GM12878 (cell line): Measurements from ENCODE around the gene ZNF260. TPM values are rescaled to one million over a fixed set of nuclear protein-coding genes. Genes with fewer than 3 reads are reported as not detected.

ENCODE experiments used
- ATAC-seq: fragments of 200-7000 bp; cut with Tn5 transposase; 3 replicates; pipeline ENCODE4 v1.9.1; 2020; ENCODE audit warnings: mild to moderate bottlenecking, moderate library complexity
- BruUV-seq: library from RNA; stranded (reverse); fragments of 400-500 nt; replicated peaks from 2 replicates; lab custom pipeline; 2021; lab: Mats Ljungman, UMichigan
- CTCF ChIA-PET: fragments of 300-600 bp; sonication (Branson Sonifier 250); formaldehyde crosslinking; extraction: SDS; loops from one replicate; lab custom pipeline; 2021; ENCODE audit warnings: inconsistent platforms; lab: Yijun Ruan, JAX
- POLR2A ChIA-PET: fragments of 350-600 bp; formaldehyde crosslinking; extraction: SDS; loops from one replicate; lab custom pipeline; 2021; ENCODE audit warnings: inconsistent platforms; lab: Charles Lee
- RAD21 ChIA-PET: fragments of 300-600 bp; sonication (Branson Sonifier 250); formaldehyde crosslinking; loops from one replicate; lab custom pipeline; 2023; ENCODE audit warnings: antibody characterized with exemption; ENCODE audit not compliant: unreplicated experiment; lab: Charles Lee
- SMC1A ChIA-PET: fragments of 300-600 bp; sonication (Branson Sonifier 250); formaldehyde crosslinking; loops from one replicate; lab custom pipeline; 2023; ENCODE audit not compliant: unreplicated experiment, uncharacterized antibody; lab: Charles Lee
- DNase-seq: peaks from one replicate; pipeline ENCODE4 v3.0.0-alpha.2; 2011; ENCODE audit warnings: low read depth, low spot score
- FAIRE-seq: peaks from 3 replicates; lab custom pipeline; 2011; peaks lifted over from hg19 to GRCh38; lab: Jason Lieb, UNC
- H2AFZ ChIP-seq: 2 replicates; pipeline ENCODE4 v1.6.0; 2011; ENCODE audit warnings: low read depth, low read length, control low read depth; ENCODE audit not compliant: control insufficient read depth
- H3K27ac ChIP-seq: 2 replicates; pipeline ENCODE4 v1.5.1; 2011; ENCODE audit warnings: control low read depth; ENCODE audit not compliant: control insufficient read depth, insufficient read depth
- H3K27me3 ChIP-seq, 2 experiments: replicated peaks in 1 of 2; 2 replicates each; pipeline versions ENCODE4 v1.6.0 to v1.6.1; 2011; ENCODE audit warnings: low read length in 1 of 2; ENCODE audit not compliant: control insufficient read depth in 2 of 2, insufficient read depth in 2 of 2
- H3K36me3 ChIP-seq, 2 experiments: 2 replicates each; pipeline ENCODE4 v1.5.1; 2011; ENCODE audit warnings: low read length in 1 of 2; ENCODE audit not compliant: control insufficient read depth in 2 of 2, insufficient read depth in 2 of 2
- H3K4me1 ChIP-seq: 2 replicates; pipeline ENCODE4 v1.6.1; 2011; ENCODE audit warnings: mild to moderate bottlenecking, low read length, moderate library complexity, mixed read lengths; ENCODE audit not compliant: control insufficient read depth, insufficient read depth
- H3K4me2 ChIP-seq: 2 replicates; pipeline ENCODE4 v1.6.0; 2011; ENCODE audit warnings: control low read depth; ENCODE audit not compliant: control insufficient read depth, insufficient read depth
- H3K4me3 ChIP-seq: fragments of 200-600 bp; sonication (generic); 2 replicates; pipeline ENCODE4 v1.5.1; 2016
- H3K79me2 ChIP-seq: 2 replicates; pipeline ENCODE4 v1.6.0; 2011; ENCODE audit warnings: low read length; ENCODE audit not compliant: control insufficient read depth, insufficient read depth
- H3K9ac ChIP-seq: 2 replicates; pipeline ENCODE4 v1.8.0; 2011; ENCODE audit warnings: low read length, control low read depth, mixed read lengths; ENCODE audit not compliant: control insufficient read depth, insufficient read depth
- H3K9me3 ChIP-seq: replicated peaks from 3 replicates; pipeline ENCODE4 v1.5.1; 2011; ENCODE audit warnings: mild to moderate bottlenecking, low read length; ENCODE audit not compliant: control insufficient read depth, insufficient read depth
- H4K20me1 ChIP-seq: 2 replicates; pipeline ENCODE4 v1.6.0; 2011; ENCODE audit not compliant: control insufficient read depth, insufficient read depth
- CBX5 ChIP-seq: sonication (generic); IDR thresholded peaks from 2 replicates; pipeline ENCODE4 v1.6.1; 2016; ENCODE audit warnings: low read depth, moderate library complexity, mild to moderate bottlenecking, inconsistent platforms
- EED ChIP-seq: sonication (generic); IDR thresholded peaks from 2 replicates; pipeline ENCODE4 v1.6.1; 2016; ENCODE audit warnings: antibody characterized with exemption, low read depth
- IKZF2 ChIP-seq, 2 experiments: fragments of 450-650 bp; IDR thresholded peaks; 2 replicates each; pipeline ENCODE4 v1.6.1; 2017; ENCODE audit warnings: mild to moderate bottlenecking in 2 of 2, moderate library complexity in 2 of 2
- MAX ChIP-seq: IDR thresholded peaks from 2 replicates; pipeline ENCODE4 v1.6.1; 2012; ENCODE audit warnings: low read depth, low read length, improper control_type of control experiment
- NFIC ChIP-seq: IDR thresholded peaks from 2 replicates; pipeline ENCODE4 v1.6.1; 2012; ENCODE audit warnings: low read depth, mild to moderate bottlenecking, inconsistent platforms, low read length, moderate library complexity
- PML ChIP-seq: IDR thresholded peaks from 2 replicates; pipeline ENCODE4 v1.6.1; 2012; ENCODE audit warnings: low read length, inconsistent platforms
- RAD51 ChIP-seq: fragments of 450-650 bp; IDR thresholded peaks from 2 replicates; pipeline ENCODE4 v1.6.1; 2016; ENCODE audit warnings: moderate library complexity, mild to moderate bottlenecking, inconsistent platforms
- RB1 ChIP-seq: fragments of 450-650 bp; formaldehyde crosslinking; IDR thresholded peaks from 2 replicates; pipeline ENCODE4 v1.6.1; 2017; ENCODE audit warnings: mild to moderate bottlenecking, borderline replicate concordance
- RCOR1 ChIP-seq: conservative IDR thresholded peaks from 2 replicates; pipeline ENCODE4 v1.6.1; 2012; ENCODE audit warnings: low read depth, low read length, improper control_type of control experiment
- SREBF2 ChIP-seq: IDR thresholded peaks from 2 replicates; pipeline ENCODE4 v1.6.1; 2012; ENCODE audit warnings: mild to moderate bottlenecking, low read length
- STAT3 ChIP-seq: IDR thresholded peaks from 2 replicates; pipeline ENCODE4 v1.6.1; 2011; ENCODE audit warnings: low read depth, low read length, improper control_type of control experiment
- TCF12 ChIP-seq: IDR thresholded peaks from 2 replicates; pipeline ENCODE4 v1.6.1; 2011; ENCODE audit warnings: low read depth, mild to moderate bottlenecking, low read length
- YY1 ChIP-seq: IDR thresholded peaks from 2 replicates; pipeline ENCODE4 v1.6.1; 2011; ENCODE audit warnings: low read depth, mild to moderate bottlenecking, low read length
- ZBTB4 ChIP-seq: fragments of 450-650 bp; formaldehyde crosslinking; IDR thresholded peaks from 2 replicates; pipeline ENCODE4 v1.4.0; 2022; ENCODE audit warnings: mild to moderate bottlenecking, moderate library complexity
- WGBS: methylation state at CpG from one replicate; pipeline ENCODE4 v1.1.6; 2016; ENCODE audit warnings: low lambda C conversion rate; ENCODE audit not compliant: insufficient replicate concordance, insufficient coverage; ENCODE audit errors: missing lambda C conversion rate; 5-methylcytosine and 5-hydroxymethylcytosine counted together
- in situ Hi-C: fragments of 300-500 bp; cut with MboI; formaldehyde crosslinking; loops from 9 replicates; pipeline ENCODE4 v1.14.3; 2018; ENCODE audit warnings: mixed read lengths
- intact Hi-C: fragments of 100-400 bp; cut with micrococcal nuclease; formaldehyde crosslinking; loops from one replicate; pipeline ENCODE4 v1.14.2; 2022; ENCODE audit not compliant: unreplicated experiment
- polyA plus RNA-seq, 11 experiments: library from polyadenylated mRNA; depleted of rRNA in 4 of 11; unstranded in 6 of 11; stranded (reverse) in 5 of 11; fragments of >200 nt; fragmentation: Nextera tagmentation in 4 of 11; fragmentation: Illumina TruSeq in 1 of 11; extraction: Ambion mirVana in 4 of 11; extraction: Trizol in 1 of 11; gene quantifications; 1 replicate in 1 of 11; 2 replicates in 10 of 11; pipeline versions ENCODE4 v1.2.1 to v1.2.3, GENCODE V29; 2011 to 2016; ENCODE audit warnings: inconsistent platforms in 2 of 11, missing spikeins in 2 of 11, low read depth in 1 of 11
- total RNA-seq, 4 experiments: library from RNA; depleted of rRNA in 3 of 4; stranded (reverse); fragments of >200 nt in 3 of 4; fragmentation: Illumina TruSeq in 1 of 4; extraction: Trizol in 1 of 4; gene quantifications; 2 replicates each; pipeline versions ENCODE4 v1.2.1 to v1.2.3, GENCODE V29; 2013 to 2021
- TF ChIP-seq, protein P1 (sequence below): fragments of 450-650 bp; IDR thresholded peaks from 2 replicates; pipeline ENCODE4 v1.6.1; 2016; ENCODE audit warnings: mild to moderate bottlenecking
- TF ChIP-seq, protein P2 (sequence below): IDR thresholded peaks from 2 replicates; pipeline ENCODE4 v1.6.1; 2012; ENCODE audit warnings: mild to moderate bottlenecking, low read depth, low read length

The ZNF260 gene
- total and polyA plus RNA-seq, 10 of the 15 experiments (the other 5 are each of a cell fraction or from before 2014, with no cell fraction given): 1.9 to 9.7 (median 7.1) TPM

GRCh38 chr19:36488118-36488845, 39.8 kb downstream of the ZNF260 start:
- Histone ChIP-seq H4K20me1 (no peaks in the 10 kb centered on the region), H3K4me3 (peak overlapping the region; percentile 79), H3K9me3 (peaks cover 7% of the 10 kb centered on the region; the same call in 2 of the 3 replicates), H2AFZ (peak overlapping the region; percentile 81; the same call in 1 of the 2 replicates), H3K27me3 (no peaks in the 10 kb centered on the region), H3K9ac (peak overlapping the region; percentile 85), H3K4me2 (peak overlapping the region; percentile 82), H3K36me3 (no peaks in the 10 kb centered on the region), H3K27ac (peak overlapping the region; percentile 93), H3K79me2 (peaks cover 2% of the 10 kb centered on the region; the same call in 1 of the 2 replicates), H3K4me1 (no peaks in the 10 kb centered on the region; the same call in 1 of the 2 replicates)
- WGBS: 29% methylated on average over 9 of the region's 9 CpGs
- intact Hi-C loops (no loop called here), in situ Hi-C loops (loop anchor here (10.0 kb wide), 1 partner anchor 373 kb away; the partner anchor contains the start of genes OVOL3, POLR2I and TBCB)
- RAD21 ChIA-PET: interaction anchor here (1.4 kb wide), 1 partner anchor 362 kb away, joined by 3 read pairs; the partner anchor contains the start of gene ZNF345
- DNase-seq (no peak), ATAC-seq (no peak), FAIRE-seq (no peak)
- POLR2A ChIA-PET: interaction anchor here (0.6 to 1.8 kb wide), 2 partner anchors 33 to 69 kb away, joined by 6 to 8 read pairs; partner anchors contain the start of gene ZFP82
- CTCF ChIA-PET: interaction anchor here (1.7 kb wide), 1 partner anchor 41 kb away, joined by 6 read pairs; the partner anchor contains the start of gene ZNF260
- SMC1A ChIA-PET: interaction anchor here (0.9 to 1.7 kb wide), 4 partner anchors 10 to 273 kb away, joined by 3 to 5 read pairs (median 4); partner anchors contain the start of genes ZNF146 and ZNF565
- no TSS peak for BruUV-seq
- TF ChIP-seq CBX5: no peak
- TF ChIP-seq, protein P1, sequence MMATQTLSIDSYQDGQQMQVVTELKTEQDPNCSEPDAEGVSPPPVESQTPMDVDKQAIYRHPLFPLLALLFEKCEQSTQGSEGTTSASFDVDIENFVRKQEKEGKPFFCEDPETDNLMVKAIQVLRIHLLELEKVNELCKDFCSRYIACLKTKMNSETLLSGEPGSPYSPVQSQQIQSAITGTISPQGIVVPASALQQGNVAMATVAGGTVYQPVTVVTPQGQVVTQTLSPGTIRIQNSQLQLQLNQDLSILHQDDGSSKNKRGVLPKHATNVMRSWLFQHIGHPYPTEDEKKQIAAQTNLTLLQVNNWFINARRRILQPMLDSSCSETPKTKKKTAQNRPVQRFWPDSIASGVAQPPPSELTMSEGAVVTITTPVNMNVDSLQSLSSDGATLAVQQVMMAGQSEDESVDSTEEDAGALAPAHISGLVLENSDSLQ: no peak
- TF ChIP-seq EED: no peak
- TF ChIP-seq RCOR1: no peak
- no peak for TF ChIP-seq STAT3
- TF ChIP-seq RB1: no peak
- TF ChIP-seq TCF12: no peak
- no peak for TF ChIP-seq PML
- TF ChIP-seq RAD51: no peak
- no peak for TF ChIP-seq ZBTB4 (CRISPR knock-in tag)
- TF ChIP-seq IKZF2 (IDR thresholded peaks at IDR 0.05): no peak
- TF ChIP-seq NFIC: no peak
- TF ChIP-seq SREBF2: no peak
- TF ChIP-seq, protein P2, sequence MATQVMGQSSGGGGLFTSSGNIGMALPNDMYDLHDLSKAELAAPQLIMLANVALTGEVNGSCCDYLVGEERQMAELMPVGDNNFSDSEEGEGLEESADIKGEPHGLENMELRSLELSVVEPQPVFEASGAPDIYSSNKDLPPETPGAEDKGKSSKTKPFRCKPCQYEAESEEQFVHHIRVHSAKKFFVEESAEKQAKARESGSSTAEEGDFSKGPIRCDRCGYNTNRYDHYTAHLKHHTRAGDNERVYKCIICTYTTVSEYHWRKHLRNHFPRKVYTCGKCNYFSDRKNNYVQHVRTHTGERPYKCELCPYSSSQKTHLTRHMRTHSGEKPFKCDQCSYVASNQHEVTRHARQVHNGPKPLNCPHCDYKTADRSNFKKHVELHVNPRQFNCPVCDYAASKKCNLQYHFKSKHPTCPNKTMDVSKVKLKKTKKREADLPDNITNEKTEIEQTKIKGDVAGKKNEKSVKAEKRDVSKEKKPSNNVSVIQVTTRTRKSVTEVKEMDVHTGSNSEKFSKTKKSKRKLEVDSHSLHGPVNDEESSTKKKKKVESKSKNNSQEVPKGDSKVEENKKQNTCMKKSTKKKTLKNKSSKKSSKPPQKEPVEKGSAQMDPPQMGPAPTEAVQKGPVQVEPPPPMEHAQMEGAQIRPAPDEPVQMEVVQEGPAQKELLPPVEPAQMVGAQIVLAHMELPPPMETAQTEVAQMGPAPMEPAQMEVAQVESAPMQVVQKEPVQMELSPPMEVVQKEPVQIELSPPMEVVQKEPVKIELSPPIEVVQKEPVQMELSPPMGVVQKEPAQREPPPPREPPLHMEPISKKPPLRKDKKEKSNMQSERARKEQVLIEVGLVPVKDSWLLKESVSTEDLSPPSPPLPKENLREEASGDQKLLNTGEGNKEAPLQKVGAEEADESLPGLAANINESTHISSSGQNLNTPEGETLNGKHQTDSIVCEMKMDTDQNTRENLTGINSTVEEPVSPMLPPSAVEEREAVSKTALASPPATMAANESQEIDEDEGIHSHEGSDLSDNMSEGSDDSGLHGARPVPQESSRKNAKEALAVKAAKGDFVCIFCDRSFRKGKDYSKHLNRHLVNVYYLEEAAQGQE: no peak
- TF ChIP-seq MAX: no peak
- TF ChIP-seq YY1: no peak
